HCT116 (cell line): Measurements from ENCODE around the gene LNPEP. TPM values are rescaled to one million over a fixed set of nuclear protein-coding genes. Genes with fewer than 3 reads are reported as not detected.

Experiments used
- ATAC-seq: fragments of 200-7000 bp; cut with Tn5 transposase; 2 replicates; pipeline ENCODE4 v1.9.1; 2020; ENCODE audit warnings: mild to moderate bottlenecking, moderate library complexity
- BruUV-seq: library from RNA; stranded (reverse); fragments of 400-500 nt; replicated peaks from 2 replicates; lab custom pipeline; 2021; lab: Mats Ljungman, UMichigan
- CTCF ChIA-PET: fragments of 300-600 bp; sonication (Branson Sonifier 250); formaldehyde crosslinking; loops from one replicate; lab custom pipeline; 2021; ENCODE audit warnings: antibody characterized with exemption; lab: Charles Lee
- POLR2A ChIA-PET: fragments of 300-600, 350-600 bp; sonication (Branson Sonifier 250); formaldehyde crosslinking; loops from one replicate; lab custom pipeline; 2021; ENCODE audit warnings: antibody characterized with exemption; lab: Charles Lee
- RAD21 ChIA-PET, 2 experiments: fragments of 300-600 bp; sonication (Branson Sonifier 250); formaldehyde crosslinking; loops; one replicate each; lab custom pipeline; 2023; ENCODE audit warnings: low total read pairs in 2 of 2; ENCODE audit not compliant: uncharacterized antibody in 2 of 2, unreplicated experiment in 2 of 2, low non-redundant PET in 1 of 2; lab: Charles Lee
- DNase-seq: peaks from one replicate; pipeline ENCODE4 v3.0.0-alpha.2; 2010; ENCODE audit warnings: low read depth, low spot score
- H2AFZ ChIP-seq: fragments of 200-600 bp; shearing (Covaris generic), sonication (generic); 2 replicates; pipeline ENCODE4 v1.6.1; 2017; ENCODE audit warnings: low read depth, mixed run types, mixed read lengths, antibody characterized with exemption, low read length; ENCODE audit not compliant: poor library complexity, severe bottlenecking
- H3K27ac ChIP-seq: 2 replicates; pipeline ENCODE4 v1.5.1; 2012; ENCODE audit warnings: low read depth, low read length
- H3K27me3 ChIP-seq: fragments of 200-600 bp; sonication (generic); 2 replicates; pipeline ENCODE4 v1.6.1; 2016; ENCODE audit warnings: mixed run types, low read length, mixed read lengths; ENCODE audit not compliant: insufficient read depth
- H3K36me3 ChIP-seq, 2 experiments: fragments of 200-500 bp in 1 of 2; fragments of 200-600 bp in 1 of 2; sonication (Bioruptor generic) in 1 of 2; sonication (generic) in 1 of 2; 2 replicates each; pipeline versions ENCODE4 v1.5.1 to v1.6.1; 2014 to 2016; ENCODE audit warnings: low read length in 2 of 2, inconsistent platforms in 1 of 2, mixed read lengths in 1 of 2, mixed run types in 1 of 2; ENCODE audit not compliant: insufficient read depth in 2 of 2, control insufficient read depth in 1 of 2
- H3K4me1 ChIP-seq, 2 experiments: fragments of 200-600 bp in 1 of 2; sonication (generic) in 1 of 2; 2 replicates each; pipeline versions ENCODE4 v1.5.1 to v1.6.1; 2012 to 2017; ENCODE audit warnings: low read length in 2 of 2, inconsistent platforms in 1 of 2, mild to moderate bottlenecking in 1 of 2, mixed read lengths in 1 of 2, mixed run types in 1 of 2, moderate library complexity in 1 of 2; ENCODE audit not compliant: insufficient read depth in 2 of 2, control insufficient read depth in 1 of 2
- H3K4me2 ChIP-seq: fragments of 200-600 bp; sonication (generic); 2 replicates; pipeline ENCODE4 v1.6.1; 2017; ENCODE audit warnings: mixed run types, low read length, mixed read lengths
- H3K4me3 ChIP-seq, 2 experiments: fragments of 200-600 bp in 1 of 2; sonication (generic) in 1 of 2; replicated peaks in 1 of 2; 2 replicates each; pipeline ENCODE4 v1.5.1; 2011 to 2016; ENCODE audit warnings: low read length in 2 of 2, control low read depth in 1 of 2, low read depth in 1 of 2, mild to moderate bottlenecking in 1 of 2, mixed read lengths in 1 of 2, mixed run types in 1 of 2
- H3K79me2 ChIP-seq: fragments of 200-600 bp; sonication (generic); 2 replicates; pipeline ENCODE4 v1.6.1; 2017; ENCODE audit warnings: mild to moderate bottlenecking, mixed run types, low read length, moderate library complexity, mixed read lengths; ENCODE audit not compliant: insufficient read depth
- H3K9ac ChIP-seq: fragments of 200-600 bp; sonication (generic); 2 replicates; pipeline ENCODE4 v1.6.1; 2016; ENCODE audit warnings: low read length, mixed read lengths
- H3K9me2 ChIP-seq: fragments of 200-600 bp; sonication (generic), shearing (Covaris generic); 2 replicates; pipeline ENCODE4 v1.6.1; 2017; ENCODE audit warnings: mixed run types, mild to moderate bottlenecking, moderate library complexity; ENCODE audit not compliant: insufficient read depth
- H3K9me3 ChIP-seq, 2 experiments: fragments of 200-500 bp in 1 of 2; fragments of 200-600 bp in 1 of 2; sonication (Bioruptor generic) in 1 of 2; sonication (generic) in 1 of 2; 2 replicates each; pipeline ENCODE4 v1.6.1; 2014 to 2017; ENCODE audit warnings: low read length in 2 of 2, mixed read lengths in 2 of 2, inconsistent platforms in 1 of 2, low read depth in 1 of 2, mild to moderate bottlenecking in 1 of 2, mixed run types in 1 of 2, moderate library complexity in 1 of 2; ENCODE audit not compliant: control insufficient read depth in 1 of 2, insufficient read depth in 1 of 2
- H4K20me1 ChIP-seq: fragments of 200-600 bp; sonication (generic), shearing (Covaris generic); 2 replicates; pipeline ENCODE4 v1.6.1; 2017; ENCODE audit warnings: mixed run types, mild to moderate bottlenecking, moderate library complexity; ENCODE audit not compliant: insufficient read depth
- CBX3 ChIP-seq: IDR thresholded peaks from 2 replicates; pipeline ENCODE4 v1.6.1; 2012; ENCODE audit warnings: low read depth
- CTCF ChIP-seq, 3 experiments: fragments of 200-600 bp in 1 of 3; sonication (generic) in 1 of 3; IDR thresholded peaks in 2 of 3; conservative IDR thresholded peaks in 1 of 3; 2 replicates each; pipeline ENCODE4 v1.5.1; 2012 to 2017; ENCODE audit warnings: low read depth in 2 of 3, low read length in 2 of 3, antibody characterized with exemption in 1 of 3, borderline replicate concordance in 1 of 3, control low read depth in 1 of 3, mild to moderate bottlenecking in 1 of 3, mixed read lengths in 1 of 3, mixed run types in 1 of 3, moderate library complexity in 1 of 3; ENCODE audit not compliant: insufficient read depth in 1 of 3
- MAX ChIP-seq: IDR thresholded peaks from 2 replicates; pipeline ENCODE4 v1.6.1; 2012
- RAD21 ChIP-seq: IDR thresholded peaks from 2 replicates; pipeline ENCODE4 v1.6.1; 2012; ENCODE audit warnings: low read depth, mild to moderate bottlenecking
- TCF7L2 ChIP-seq: IDR thresholded peaks from 2 replicates; pipeline ENCODE4 v1.7.0; 2011; ENCODE audit warnings: borderline replicate concordance, inconsistent platforms; ENCODE audit not compliant: insufficient read depth, insufficient read length; ENCODE audit errors: extremely low read depth
- ZFX ChIP-seq: fragments of 450-650 bp; IDR thresholded peaks from 2 replicates; pipeline ENCODE4 v1.6.1; 2017
- intact Hi-C: fragments of 100-400 bp; cut with micrococcal nuclease; formaldehyde crosslinking; loops from 2 replicates; pipeline ENCODE4 v1.10.0; 2022
- total RNA-seq: library from RNA; stranded (reverse); gene quantifications from one replicate; pipeline ENCODE4 v1.2.1, GENCODE V29; 2021; ENCODE audit not compliant: unreplicated experiment

The LNPEP gene
- total RNA-seq, 1 experiment from 2014 or later: 14.9 TPM

DNA sequence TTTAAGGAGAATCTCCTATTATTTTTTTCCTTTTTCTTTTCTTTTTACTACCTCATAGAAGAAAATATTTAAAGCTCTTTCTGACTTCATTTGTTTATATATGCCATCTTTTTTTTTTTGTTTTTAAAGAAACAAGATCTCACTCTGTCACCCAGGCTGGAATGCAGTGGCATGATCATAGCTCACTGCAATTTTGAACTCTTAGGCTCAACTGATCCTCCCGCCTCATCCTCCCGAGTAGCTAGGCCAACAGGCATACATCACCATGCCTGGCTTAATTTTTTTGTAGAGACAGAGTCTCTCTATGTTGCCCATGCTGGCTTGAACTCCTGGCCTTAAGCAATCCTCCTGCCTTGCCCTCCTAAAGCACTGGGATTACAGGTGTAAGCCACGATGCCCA, 59.5 kb downstream of the LNPEP start:
- H3K4me2 ChIP-seq: no peak overlapping the region
- no peaks in the 10 kb centered on the region for H3K4me1 ChIP-seq
- no peaks in the 10 kb centered on the region; a peak in 1 of 4 replicates for H3K36me3 ChIP-seq
- H3K9me3 ChIP-seq: no peaks in the 10 kb centered on the region
- CTCF ChIA-PET: no interaction called here
- intact Hi-C loops: loop anchor here (5.0 kb wide), 3 partner anchors 147 to 1832 kb away; partner anchors contain the start of gene LIX1
- no peak overlapping the region for H3K9ac ChIP-seq
- no peaks in the 10 kb centered on the region for H4K20me1 ChIP-seq
- RAD21 ChIA-PET: no interaction called here
- DNase-seq: no peak
- no peaks in the 10 kb centered on the region for H3K27me3 ChIP-seq
- no peak overlapping the region for H3K4me3 ChIP-seq
- POLR2A ChIA-PET: no interaction called here
- TF ChIP-seq TCF7L2 (no peak), ZFX (no peak), MAX (no peak)
- TF ChIP-seq, all 23 proteins: peak for 0
- BruUV-seq: no TSS peak
- Histone ChIP-seq H3K79me2 (no peaks in the 10 kb centered on the region), H2AFZ (no peak overlapping the region), H3K27ac (no peak overlapping the region), H3K9me2 (no peaks in the 10 kb centered on the region)
- ATAC-seq: no peak

- ChIA-PET CTCF (interaction anchor here (0.6 to 2.2 kb wide), 25 partner anchors 9 to 383 kb away, joined by 3 to 35 read pairs (median 4); partner anchors contain the start of genes LIX1 and LNPEP), POLR2A (interaction anchor here (0.9 kb wide), 1 partner anchor 9 kb away, joined by 3 read pairs; no protein-coding TSS in a partner anchor), RAD21 (interaction anchor here (0.9 to 1.6 kb wide), 6 partner anchors 128 to 164 kb away, joined by 3 to 5 read pairs (median 4); partner anchors contain the start of gene LIX1 (in 1 of the 2))
- peak; percentile 32 for DNase-seq
- no peaks in the 10 kb centered on the region; a peak in 1 of 4 replicates for H3K36me3 ChIP-seq
- no peaks in the 10 kb centered on the region for H4K20me1 ChIP-seq
- H3K9me2 ChIP-seq: no peaks in the 10 kb centered on the region
- no peaks in the 10 kb centered on the region for H3K9me3 ChIP-seq
- no peaks in the 10 kb centered on the region for H3K4me1 ChIP-seq
- intact Hi-C loops: loop anchor here (5.0 kb wide), 3 partner anchors 145 to 1830 kb away; partner anchors contain the start of gene LIX1
- no peak overlapping the region for H3K4me3 ChIP-seq
- ATAC-seq: peak; percentile 82
- H3K9ac ChIP-seq: no peak overlapping the region
- BruUV-seq: no TSS peak
- H3K79me2 ChIP-seq: no peaks in the 10 kb centered on the region
- TF ChIP-seq CTCF (IDR thresholded peaks at IDR 0.05 in 2 of 3, conservative IDR thresholded peaks at IDR 0.05 in 1 of 3; ENCODE audit: borderline replicate concordance in 1 of 3, insufficient read depth in 1 of 3, low read depth in 2 of 3, low read length in 2 of 3): peak; percentile 27 to 54 (median 39); a peak in 5 of 6 replicates
- no peak for TF ChIP-seq CBX3
- peak; percentile 49 for TF ChIP-seq RAD21
- no peaks in the 10 kb centered on the region for H3K27me3 ChIP-seq
- H3K27ac ChIP-seq: no peak overlapping the region
- no peak overlapping the region for H3K4me2 ChIP-seq
- H2AFZ ChIP-seq: no peak overlapping the region
Observed at GRCh38 chr5:96997265-96997859, 61.5 kb downstream of the LNPEP start.
